ENCODE measurements around the gene SUPT3H.

The SUPT3H gene

DNA sequence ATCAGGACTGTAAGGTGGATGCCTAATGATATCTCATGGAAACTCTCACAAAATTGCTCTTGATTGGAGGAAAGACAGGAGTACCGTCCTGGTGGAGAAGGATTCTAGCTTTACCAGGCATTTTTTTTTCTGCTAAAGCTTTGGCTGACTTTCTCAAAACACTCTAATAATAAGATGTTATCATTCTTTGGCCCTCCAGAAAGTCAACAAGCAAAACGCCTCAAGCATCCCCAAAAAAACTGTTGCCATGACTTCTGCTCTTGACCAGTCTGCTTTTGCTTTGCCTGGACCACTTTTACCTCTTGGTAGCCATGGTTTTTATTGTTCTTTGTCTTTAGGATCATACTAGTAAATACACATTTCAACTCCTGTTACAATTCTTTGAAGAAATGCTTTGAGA lies 105.1 kb downstream of the SUPT3H start:
- no peaks in the 10 kb centered on the region for H3K4me1 ChIP-seq (ENCODE audit: control insufficient read depth in 2 of 2, insufficient read depth in 2 of 2, low read length in 2 of 2)
- no peaks in the 10 kb centered on the region for H3K27me3 ChIP-seq (ENCODE audit: control insufficient read depth in 2 of 2, insufficient read depth in 2 of 2, low read length in 2 of 2)
- H3K27ac ChIP-seq (ENCODE audit: low read depth in 2 of 2, low read length in 2 of 2): no peak overlapping the region
- H3K9ac ChIP-seq (ENCODE audit: low read depth in 1 of 2, low read length in 2 of 2): no peak overlapping the region
- H3K9me3 ChIP-seq (ENCODE audit: control insufficient read depth in 2 of 2, low read length in 2 of 2): no peaks in the 10 kb centered on the region
- no peak overlapping the region for H3K4me3 ChIP-seq (ENCODE audit: low read length in 2 of 2)
- H3K36me3 ChIP-seq (ENCODE audit: control insufficient read depth in 2 of 2, insufficient read depth in 2 of 2, low read length in 2 of 2): no peaks in the 10 kb centered on the region

DNA sequence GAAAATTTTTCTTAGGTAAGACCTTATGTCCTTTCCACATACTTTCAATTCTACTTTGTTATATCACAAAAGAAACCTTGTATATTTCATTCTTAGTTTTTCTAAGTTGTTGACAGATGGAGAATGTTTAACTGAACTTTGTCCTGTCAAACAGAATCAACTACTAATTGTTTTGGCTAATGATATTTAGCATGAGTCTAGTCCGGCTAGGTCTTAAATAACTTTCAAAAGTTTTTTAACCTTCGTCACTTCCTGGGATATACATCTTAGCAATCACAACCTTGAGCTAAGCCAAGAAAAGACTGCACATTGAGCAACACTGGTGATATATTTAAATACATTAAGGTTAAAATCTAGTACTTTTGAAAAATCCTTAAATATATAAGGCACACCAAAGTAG lies 112.5 kb downstream of the SUPT3H start:
- H3K4me1 ChIP-seq (ENCODE audit: control insufficient read depth in 2 of 2, insufficient read depth in 2 of 2, low read length in 2 of 2): no peaks in the 10 kb centered on the region
- no peaks in the 10 kb centered on the region for H3K27me3 ChIP-seq (ENCODE audit: control insufficient read depth in 2 of 2, insufficient read depth in 2 of 2, low read length in 2 of 2)
- H3K27ac ChIP-seq (ENCODE audit: low read depth in 2 of 2, low read length in 2 of 2): no peak overlapping the region
- H3K36me3 ChIP-seq (ENCODE audit: control insufficient read depth in 2 of 2, insufficient read depth in 2 of 2, low read length in 2 of 2): no peaks in the 10 kb centered on the region
- no peaks in the 10 kb centered on the region for H3K9me3 ChIP-seq (ENCODE audit: control insufficient read depth in 2 of 2, low read length in 2 of 2)
- H3K9ac ChIP-seq (ENCODE audit: low read depth in 1 of 2, low read length in 2 of 2): no peak overlapping the region
- H3K4me3 ChIP-seq (ENCODE audit: low read length in 2 of 2): no peak overlapping the region

DNA sequence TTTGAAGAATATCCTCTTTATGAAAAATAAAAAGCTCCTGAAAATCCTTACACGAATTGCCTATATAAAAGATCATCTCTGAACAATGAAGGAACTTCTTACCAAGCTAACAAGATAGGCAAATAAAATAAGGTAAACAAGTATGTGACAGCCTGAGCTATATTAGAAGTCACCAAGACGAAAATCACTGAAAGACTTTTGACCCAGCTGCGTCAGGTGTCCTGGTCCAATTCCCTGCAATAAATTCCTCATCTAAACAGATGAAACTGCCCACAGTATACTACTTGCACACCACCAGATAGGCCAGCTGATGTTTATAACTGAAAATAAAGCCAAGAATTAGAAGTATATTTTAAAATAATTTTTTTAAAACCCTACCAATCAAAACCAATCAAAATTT lies 117.0 kb downstream of the SUPT3H start:
- Histone ChIP-seq H3K9ac (ENCODE audit: low read depth in 1 of 2, low read length in 2 of 2) (no peak overlapping the region), H3K27me3 (ENCODE audit: control insufficient read depth in 2 of 2, insufficient read depth in 2 of 2, low read length in 2 of 2) (no peaks in the 10 kb centered on the region), H3K27ac (ENCODE audit: low read depth in 2 of 2, low read length in 2 of 2) (no peak overlapping the region), H3K36me3 (ENCODE audit: control insufficient read depth in 2 of 2, insufficient read depth in 2 of 2, low read length in 2 of 2) (no peaks in the 10 kb centered on the region), H3K9me3 (ENCODE audit: control insufficient read depth in 2 of 2, low read length in 2 of 2) (no peaks in the 10 kb centered on the region), H3K4me1 (ENCODE audit: control insufficient read depth in 2 of 2, insufficient read depth in 2 of 2, low read length in 2 of 2) (no peaks in the 10 kb centered on the region), H3K4me3 (ENCODE audit: low read length in 2 of 2) (no peak overlapping the region)

DNA sequence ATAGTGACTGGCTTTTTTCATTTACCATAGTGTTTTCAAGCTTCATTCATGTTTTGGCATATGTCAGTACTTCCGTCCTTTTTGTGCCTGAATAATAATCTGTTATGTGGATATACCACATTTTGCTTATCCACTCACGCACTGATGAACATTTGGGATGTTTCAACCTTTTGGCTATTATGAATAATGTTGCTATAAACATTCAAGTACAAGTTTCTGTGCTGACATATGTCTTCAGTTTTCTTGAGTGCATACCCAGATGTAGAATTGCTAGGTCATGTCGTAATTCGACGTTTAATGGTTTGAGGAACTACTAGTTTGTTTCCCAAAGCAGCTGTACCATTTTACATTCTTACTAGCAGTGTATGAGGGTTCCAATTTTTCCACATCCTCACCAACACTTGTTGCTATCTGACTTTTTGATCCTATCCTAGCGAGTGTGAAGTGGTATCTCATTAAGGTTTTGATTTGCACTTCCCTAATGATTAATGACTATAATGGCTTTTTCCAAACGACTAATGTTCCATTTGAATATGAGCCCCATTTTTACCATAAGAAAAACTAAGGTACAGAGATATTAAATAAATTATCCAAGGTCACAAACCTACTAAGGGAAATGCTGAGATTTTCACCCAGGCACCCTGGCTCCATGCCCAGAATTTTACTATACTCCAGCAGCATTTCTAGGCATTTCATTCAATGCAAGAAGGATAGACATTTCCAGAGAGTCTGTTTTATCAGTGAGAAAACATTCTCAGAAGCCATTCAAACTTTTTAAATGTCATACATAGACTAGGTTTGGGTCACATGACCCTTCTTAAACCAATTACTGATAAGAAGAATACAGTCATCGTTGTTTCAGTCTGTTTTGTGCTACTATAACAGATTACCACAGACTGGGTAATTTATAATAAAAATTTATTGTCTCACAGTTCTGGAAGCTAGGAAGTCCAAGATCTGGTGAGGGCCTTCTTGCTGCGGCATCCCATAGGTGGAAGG lies 120.7 kb downstream of the SUPT3H start:
- no peaks in the 10 kb centered on the region for H3K4me1 ChIP-seq (ENCODE audit: control insufficient read depth in 2 of 2, insufficient read depth in 2 of 2, low read length in 2 of 2)
- H3K27ac ChIP-seq (ENCODE audit: low read depth in 2 of 2, low read length in 2 of 2): no peak overlapping the region
- no peak overlapping the region for H3K9ac ChIP-seq (ENCODE audit: low read depth in 1 of 2, low read length in 2 of 2)
- no peaks in the 10 kb centered on the region for H3K9me3 ChIP-seq (ENCODE audit: control insufficient read depth in 2 of 2, low read length in 2 of 2)
- H3K27me3 ChIP-seq (ENCODE audit: control insufficient read depth in 2 of 2, insufficient read depth in 2 of 2, low read length in 2 of 2): no peaks in the 10 kb centered on the region
- H3K4me3 ChIP-seq (ENCODE audit: low read length in 2 of 2): no peak overlapping the region
- no peaks in the 10 kb centered on the region for H3K36me3 ChIP-seq (ENCODE audit: control insufficient read depth in 2 of 2, insufficient read depth in 2 of 2, low read length in 2 of 2)

DNA sequence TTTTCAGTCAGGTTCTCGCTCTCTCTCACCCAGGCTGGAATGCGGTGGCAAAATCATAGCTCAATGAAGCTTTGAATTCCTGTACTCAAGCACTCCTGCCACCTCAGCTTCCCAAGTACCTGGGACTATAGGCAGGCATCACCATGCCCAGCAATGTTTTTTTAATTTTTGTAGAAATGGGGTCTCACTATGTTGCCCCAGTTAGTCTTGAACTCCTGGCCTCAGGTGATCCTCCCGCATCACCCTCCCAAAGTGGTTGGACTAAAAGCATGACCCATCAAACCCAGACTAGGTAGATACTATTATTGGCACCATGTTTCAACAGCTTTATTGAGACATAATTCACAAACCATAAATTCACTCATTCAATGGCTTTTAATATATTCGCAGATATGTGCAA lies 122.3 kb downstream of the SUPT3H start:
- Histone ChIP-seq H3K9me3 (ENCODE audit: control insufficient read depth in 2 of 2, low read length in 2 of 2) (no peaks in the 10 kb centered on the region), H3K4me1 (ENCODE audit: control insufficient read depth in 2 of 2, insufficient read depth in 2 of 2, low read length in 2 of 2) (no peaks in the 10 kb centered on the region), H3K9ac (ENCODE audit: low read depth in 1 of 2, low read length in 2 of 2) (no peak overlapping the region), H3K36me3 (ENCODE audit: control insufficient read depth in 2 of 2, insufficient read depth in 2 of 2, low read length in 2 of 2) (no peaks in the 10 kb centered on the region), H3K27me3 (ENCODE audit: control insufficient read depth in 2 of 2, insufficient read depth in 2 of 2, low read length in 2 of 2) (no peaks in the 10 kb centered on the region), H3K27ac (ENCODE audit: low read depth in 2 of 2, low read length in 2 of 2) (no peak overlapping the region), H3K4me3 (ENCODE audit: low read length in 2 of 2) (no peak overlapping the region)

DNA sequence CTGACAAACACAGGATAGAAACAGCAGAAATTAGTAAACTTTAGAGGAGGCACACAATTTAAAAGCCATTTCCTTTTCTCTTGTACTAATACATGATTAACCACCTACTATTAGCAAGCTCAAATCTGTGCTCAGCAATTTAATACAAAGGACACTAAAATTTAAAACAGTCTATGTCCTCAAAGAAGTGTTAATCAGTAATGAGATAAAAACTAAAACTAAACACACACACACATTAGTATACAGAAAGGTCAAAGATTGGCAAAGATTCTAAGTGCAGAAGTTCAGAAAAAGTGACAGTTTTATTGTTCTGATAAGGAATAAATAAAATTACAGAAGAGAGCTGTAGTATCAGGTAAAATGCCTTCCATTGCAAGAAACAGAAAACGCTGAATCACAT lies 123.5 kb downstream of the SUPT3H start:
- H3K4me1 ChIP-seq (ENCODE audit: control insufficient read depth in 2 of 2, insufficient read depth in 2 of 2, low read length in 2 of 2): no peaks in the 10 kb centered on the region
- no peak overlapping the region for H3K4me3 ChIP-seq (ENCODE audit: low read length in 2 of 2)
- no peaks in the 10 kb centered on the region for H3K27me3 ChIP-seq (ENCODE audit: control insufficient read depth in 2 of 2, insufficient read depth in 2 of 2, low read length in 2 of 2)
- H3K9ac ChIP-seq (ENCODE audit: low read depth in 1 of 2, low read length in 2 of 2): no peak overlapping the region
- no peaks in the 10 kb centered on the region for H3K36me3 ChIP-seq (ENCODE audit: control insufficient read depth in 2 of 2, insufficient read depth in 2 of 2, low read length in 2 of 2)
- no peak overlapping the region for H3K27ac ChIP-seq (ENCODE audit: low read depth in 2 of 2, low read length in 2 of 2)
- H3K9me3 ChIP-seq (ENCODE audit: control insufficient read depth in 2 of 2, low read length in 2 of 2): no peaks in the 10 kb centered on the region

DNA sequence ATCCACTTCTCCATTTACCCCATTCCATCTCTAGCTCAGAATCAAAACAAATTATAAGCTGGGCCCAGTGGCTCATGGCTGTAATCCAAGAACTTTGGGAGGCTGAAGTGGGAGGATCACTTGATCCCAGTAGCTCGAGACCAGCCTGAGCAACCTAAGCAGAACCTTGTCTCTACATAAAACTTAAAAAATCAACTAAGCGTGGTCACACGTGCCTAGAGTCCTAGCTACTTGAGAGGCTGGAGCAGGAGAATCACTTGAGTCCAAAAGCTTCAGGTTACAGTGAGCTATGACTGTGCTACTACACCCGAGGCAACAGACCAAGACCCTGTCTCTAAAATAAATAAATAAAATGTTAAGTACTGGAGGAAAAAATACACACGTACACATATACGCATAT lies 124.3 kb downstream of the SUPT3H start:
- H3K4me3 ChIP-seq (ENCODE audit: low read length in 2 of 2): no peak overlapping the region
- H3K27me3 ChIP-seq (ENCODE audit: control insufficient read depth in 2 of 2, insufficient read depth in 2 of 2, low read length in 2 of 2): no peaks in the 10 kb centered on the region
- H3K9ac ChIP-seq (ENCODE audit: low read depth in 1 of 2, low read length in 2 of 2): no peak overlapping the region
- H3K27ac ChIP-seq (ENCODE audit: low read depth in 2 of 2, low read length in 2 of 2): no peak overlapping the region
- no peaks in the 10 kb centered on the region for H3K9me3 ChIP-seq (ENCODE audit: control insufficient read depth in 2 of 2, low read length in 2 of 2)
- H3K36me3 ChIP-seq (ENCODE audit: control insufficient read depth in 2 of 2, insufficient read depth in 2 of 2, low read length in 2 of 2): no peaks in the 10 kb centered on the region
- H3K4me1 ChIP-seq (ENCODE audit: control insufficient read depth in 2 of 2, insufficient read depth in 2 of 2, low read length in 2 of 2): no peaks in the 10 kb centered on the region

DNA sequence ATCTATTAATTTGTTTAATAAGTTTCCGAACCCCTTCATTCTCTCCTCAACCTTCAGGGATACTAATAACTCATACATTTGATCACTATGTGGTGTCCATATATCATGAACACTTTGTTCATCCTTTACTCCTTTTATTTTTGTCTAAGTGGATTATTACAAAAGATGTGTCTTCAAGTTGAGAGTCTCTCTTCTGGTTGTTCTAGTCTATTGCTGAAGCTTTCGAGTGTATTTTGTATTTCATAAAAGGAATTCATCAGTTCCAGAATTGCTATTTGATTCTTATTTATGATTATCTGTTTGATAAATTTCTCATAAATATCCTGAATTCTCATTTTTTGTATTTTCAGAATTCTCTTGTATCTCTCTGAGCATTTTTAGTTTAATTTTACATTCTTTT lies 146.1 kb downstream of the SUPT3H start:
- Histone ChIP-seq H3K27ac (ENCODE audit: low read depth in 2 of 2, low read length in 2 of 2) (no peak overlapping the region), H3K4me3 (ENCODE audit: low read length in 2 of 2) (no peak overlapping the region), H3K4me1 (ENCODE audit: control insufficient read depth in 2 of 2, insufficient read depth in 2 of 2, low read length in 2 of 2) (no peaks in the 10 kb centered on the region), H3K9ac (ENCODE audit: low read depth in 1 of 2, low read length in 2 of 2) (no peak overlapping the region), H3K27me3 (ENCODE audit: control insufficient read depth in 2 of 2, insufficient read depth in 2 of 2, low read length in 2 of 2) (no peaks in the 10 kb centered on the region), H3K9me3 (ENCODE audit: control insufficient read depth in 2 of 2, low read length in 2 of 2) (peaks cover 3 to 6% of the 10 kb centered on the region in 2 donors), H3K36me3 (ENCODE audit: control insufficient read depth in 2 of 2, insufficient read depth in 2 of 2, low read length in 2 of 2) (no peaks in the 10 kb centered on the region)

DNA sequence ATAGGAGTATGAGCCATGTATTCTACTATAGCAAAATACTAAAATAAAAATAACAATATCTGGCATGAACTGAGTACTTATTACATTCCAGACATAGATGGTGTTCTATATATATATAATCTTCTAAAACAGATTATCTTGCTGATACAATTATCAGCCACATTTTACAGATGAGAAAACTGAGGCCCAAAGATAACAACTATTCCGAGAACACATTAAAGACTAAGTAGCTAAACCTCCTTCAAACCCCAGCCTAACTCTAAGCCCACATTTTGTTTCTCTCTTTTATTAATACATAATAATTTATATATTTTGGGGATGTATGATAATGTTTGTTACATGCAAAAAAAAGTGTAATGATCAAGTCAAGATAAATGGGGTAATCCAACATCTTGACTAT lies 148.3 kb downstream of the SUPT3H start:
- no peak overlapping the region for H3K27ac ChIP-seq (ENCODE audit: low read depth in 2 of 2, low read length in 2 of 2)
- no peaks in the 10 kb centered on the region for H3K27me3 ChIP-seq (ENCODE audit: control insufficient read depth in 2 of 2, insufficient read depth in 2 of 2, low read length in 2 of 2)
- H3K36me3 ChIP-seq (ENCODE audit: control insufficient read depth in 2 of 2, insufficient read depth in 2 of 2, low read length in 2 of 2): no peaks in the 10 kb centered on the region
- H3K9me3 ChIP-seq (ENCODE audit: control insufficient read depth in 2 of 2, low read length in 2 of 2): peaks cover 3 to 6% of the 10 kb centered on the region in 2 donors
- no peak overlapping the region for H3K9ac ChIP-seq (ENCODE audit: low read depth in 1 of 2, low read length in 2 of 2)
- no peaks in the 10 kb centered on the region for H3K4me1 ChIP-seq (ENCODE audit: control insufficient read depth in 2 of 2, insufficient read depth in 2 of 2, low read length in 2 of 2)
- no peak overlapping the region for H3K4me3 ChIP-seq (ENCODE audit: low read length in 2 of 2)

DNA sequence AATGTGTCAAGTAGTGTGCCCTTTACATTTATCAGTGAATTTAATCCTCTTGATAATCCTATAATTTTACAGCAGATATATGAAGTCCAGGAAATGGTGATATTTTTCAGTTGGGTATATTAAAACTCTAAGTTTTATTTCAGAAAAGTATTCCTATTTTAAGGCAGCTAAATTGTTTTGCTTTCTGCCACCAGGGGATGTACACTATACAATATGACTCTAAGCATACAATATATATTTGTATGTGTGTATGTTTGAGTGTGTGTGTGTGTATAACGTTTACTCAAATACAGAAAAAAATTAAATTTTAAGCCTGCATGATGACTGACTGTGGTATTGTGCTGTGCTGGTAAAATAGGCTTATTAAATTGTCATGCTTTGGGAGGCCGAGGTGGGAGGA lies 151.7 kb downstream of the SUPT3H start:
- Histone ChIP-seq H3K4me1 (ENCODE audit: control insufficient read depth in 2 of 2, insufficient read depth in 2 of 2, low read length in 2 of 2) (no peaks in the 10 kb centered on the region), H3K36me3 (ENCODE audit: control insufficient read depth in 2 of 2, insufficient read depth in 2 of 2, low read length in 2 of 2) (no peaks in the 10 kb centered on the region), H3K9ac (ENCODE audit: low read depth in 1 of 2, low read length in 2 of 2) (no peak overlapping the region), H3K4me3 (ENCODE audit: low read length in 2 of 2) (no peak overlapping the region), H3K27me3 (ENCODE audit: control insufficient read depth in 2 of 2, insufficient read depth in 2 of 2, low read length in 2 of 2) (no peaks in the 10 kb centered on the region), H3K9me3 (ENCODE audit: control insufficient read depth in 2 of 2, low read length in 2 of 2) (no peaks in the 10 kb centered on the region), H3K27ac (ENCODE audit: low read depth in 2 of 2, low read length in 2 of 2) (no peak overlapping the region)
